Neuronal stem cell (in vitro differentiated cells): ENCODE measurements around the gene BANF2.

Source experiments
- DNase-seq: peaks from one replicate; pipeline ENCODE4 v3.0.0-alpha.2; 2013; ENCODE audit warnings: low spot score
- H2AFZ ChIP-seq: one replicate; pipeline ENCODE4 v1.6.1; 2013; ENCODE audit warnings: mild to moderate bottlenecking, low read length, inconsistent platforms
- H2AK5ac ChIP-seq: 2 replicates; pipeline ENCODE4 v1.6.1; 2013; ENCODE audit warnings: low read depth, mild to moderate bottlenecking, inconsistent platforms, low read length, moderate library complexity, mixed read lengths
- H2BK120ac ChIP-seq: 2 replicates; pipeline ENCODE4 v1.6.1; 2013; ENCODE audit warnings: low read depth, mild to moderate bottlenecking, inconsistent platforms, low read length, moderate library complexity, mixed read lengths
- H2BK12ac ChIP-seq: one replicate; pipeline ENCODE4 v1.6.1; 2013; ENCODE audit warnings: low read length, inconsistent platforms
- H2BK15ac ChIP-seq: 2 replicates; pipeline ENCODE4 v1.6.1; 2013; ENCODE audit warnings: mild to moderate bottlenecking, low read length, inconsistent platforms, mixed read lengths
- H2BK5ac ChIP-seq: one replicate; pipeline ENCODE4 v1.6.1; 2013; ENCODE audit warnings: inconsistent platforms, mild to moderate bottlenecking, low read length, moderate library complexity
- H3K14ac ChIP-seq: one replicate; pipeline ENCODE4 v1.6.1; 2013; ENCODE audit warnings: low read length, inconsistent platforms
- H3K18ac ChIP-seq: 2 replicates; pipeline ENCODE4 v1.6.1; 2013; ENCODE audit warnings: low read length, inconsistent platforms
- H3K23ac ChIP-seq: 2 replicates; pipeline ENCODE4 v1.6.1; 2013; ENCODE audit warnings: low read depth, mild to moderate bottlenecking, mixed read lengths, low read length, inconsistent platforms; ENCODE audit not compliant: poor library complexity
- H3K27ac ChIP-seq: replicated peaks from 3 replicates; pipeline ENCODE4 v1.5.1; 2013; ENCODE audit warnings: low read length, inconsistent platforms
- H3K27me3 ChIP-seq, 3 experiments: 2 replicates each; pipeline ENCODE4 v1.6.1; 2013; ENCODE audit warnings: low read length in 3 of 3, mild to moderate bottlenecking in 2 of 3, inconsistent platforms in 1 of 3, low read depth in 1 of 3, mixed read lengths in 1 of 3, moderate library complexity in 1 of 3; ENCODE audit not compliant: control insufficient read depth in 3 of 3, insufficient read depth in 3 of 3
- H3K36me3 ChIP-seq, 2 donors: replicated peaks in 1 of 2; 2 replicates each; pipeline ENCODE4 v1.6.1; 2013; ENCODE audit warnings: low read length in 2 of 2; ENCODE audit not compliant: control insufficient read depth in 2 of 2, insufficient read depth in 2 of 2
- H3K4ac ChIP-seq: 2 replicates; pipeline ENCODE4 v1.6.1; 2013; ENCODE audit warnings: inconsistent platforms, mild to moderate bottlenecking, low read length, moderate library complexity
- H3K4me1 ChIP-seq, 2 donors: 1 replicate in 1 of 2; 2 replicates in 1 of 2; pipeline ENCODE4 v1.6.1; 2013; ENCODE audit warnings: low read length in 2 of 2, low read depth in 1 of 2; ENCODE audit not compliant: control insufficient read depth in 2 of 2, insufficient read depth in 1 of 2
- H3K4me2 ChIP-seq: one replicate; pipeline ENCODE4 v1.6.1; 2013; ENCODE audit warnings: mild to moderate bottlenecking, low read length, inconsistent platforms; ENCODE audit not compliant: insufficient read depth, poor library complexity, severe bottlenecking
- H3K4me3 ChIP-seq, 2 donors: 2 replicates each; pipeline ENCODE4 v1.5.1; 2013; ENCODE audit warnings: low read length in 2 of 2, mild to moderate bottlenecking in 2 of 2, inconsistent platforms in 1 of 2, moderate library complexity in 1 of 2
- H3K79me1 ChIP-seq: one replicate; pipeline ENCODE4 v1.6.1; 2013; ENCODE audit warnings: low read depth, mild to moderate bottlenecking, inconsistent platforms, low read length, moderate library complexity
- H3K9ac ChIP-seq: one replicate; pipeline ENCODE4 v1.6.1; 2013; ENCODE audit warnings: mild to moderate bottlenecking, low read depth, low read length, inconsistent platforms; ENCODE audit not compliant: poor library complexity
- H3K9me3 ChIP-seq, 2 donors: replicated peaks in 1 of 2; 2 replicates each; pipeline versions ENCODE3 to v1.6.1; 2013; ENCODE audit warnings: low read length in 2 of 2, mild to moderate bottlenecking in 2 of 2, inconsistent platforms in 1 of 2, low read depth in 1 of 2, mixed read lengths in 1 of 2, moderate library complexity in 1 of 2; ENCODE audit not compliant: control insufficient read depth in 2 of 2, insufficient read depth in 1 of 2
- H4K8ac ChIP-seq: one replicate; pipeline ENCODE4 v1.6.1; 2013; ENCODE audit warnings: low read depth, mild to moderate bottlenecking, inconsistent platforms, low read length, moderate library complexity
- H4K91ac ChIP-seq: one replicate; pipeline ENCODE4 v1.6.1; 2013; ENCODE audit warnings: low read length, low read depth, mild to moderate bottlenecking, inconsistent platforms; ENCODE audit not compliant: poor library complexity
- WGBS, 2 donors: extraction: QIAGEN DNeasy Blood & Tissue Kit; methylation state at CpG; one replicate each; pipeline ENCODE4 v1.1.7; 2013; ENCODE audit warnings: missing lambda C conversion rate in 2 of 2, mixed read lengths in 1 of 2; ENCODE audit not compliant: insufficient read length in 2 of 2, insufficient replicate concordance in 1 of 2; ENCODE audit errors: extremely low coverage in 2 of 2; 5-methylcytosine and 5-hydroxymethylcytosine counted together

The BANF2 gene

DNA sequence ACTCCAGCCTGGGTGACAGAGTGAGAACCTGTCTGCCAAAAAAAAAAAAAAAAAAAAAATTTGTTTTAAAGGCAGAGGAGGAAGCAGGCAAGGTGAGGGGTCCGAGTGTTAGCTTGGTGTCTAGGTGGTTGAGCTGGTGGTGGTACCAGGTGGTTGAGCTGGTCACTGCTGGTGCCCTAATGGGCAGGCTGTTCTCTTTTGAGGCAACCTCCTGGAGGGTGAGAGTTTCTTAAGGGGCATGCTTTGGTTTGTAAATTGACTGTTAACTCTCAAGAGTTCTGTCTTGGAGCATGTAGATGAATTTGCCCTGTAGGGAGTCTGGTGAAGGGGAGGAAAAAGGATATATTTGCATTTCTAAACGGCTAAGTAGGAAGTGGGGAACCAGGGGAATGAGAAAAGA lies 52.7 kb downstream of the BANF2 start:
- H3K4me3 ChIP-seq: no peak overlapping the region
- no peak overlapping the region for H3K4ac ChIP-seq
- H4K8ac ChIP-seq: no peak overlapping the region
- H2AK5ac ChIP-seq: no peak overlapping the region
- H3K4me1 ChIP-seq: no peaks in the 10 kb centered on the region
- H3K23ac ChIP-seq: no peak overlapping the region
- H3K9me3 ChIP-seq: no peaks in the 10 kb centered on the region
- no peak overlapping the region for H2AFZ ChIP-seq
- DNase-seq: no peak
- no peak overlapping the region for H3K9ac ChIP-seq
- H4K91ac ChIP-seq: no peak overlapping the region
- H2BK15ac ChIP-seq: no peak overlapping the region
- no peak overlapping the region for H3K4me2 ChIP-seq
- no peaks in the 10 kb centered on the region for H3K79me1 ChIP-seq
- no peak overlapping the region for H2BK120ac ChIP-seq
- H3K18ac ChIP-seq: no peak overlapping the region
- no peaks in the 10 kb centered on the region for H3K36me3 ChIP-seq
- H2BK12ac ChIP-seq: no peak overlapping the region
- H2BK5ac ChIP-seq: no peak overlapping the region
- H3K14ac ChIP-seq: no peak overlapping the region
- no peaks in the 10 kb centered on the region for H3K27me3 ChIP-seq
- no CpG with 5 or more reads among the region's 2 CpGs for WGBS, 2 donors
- H3K27ac ChIP-seq: no peak overlapping the region

DNA sequence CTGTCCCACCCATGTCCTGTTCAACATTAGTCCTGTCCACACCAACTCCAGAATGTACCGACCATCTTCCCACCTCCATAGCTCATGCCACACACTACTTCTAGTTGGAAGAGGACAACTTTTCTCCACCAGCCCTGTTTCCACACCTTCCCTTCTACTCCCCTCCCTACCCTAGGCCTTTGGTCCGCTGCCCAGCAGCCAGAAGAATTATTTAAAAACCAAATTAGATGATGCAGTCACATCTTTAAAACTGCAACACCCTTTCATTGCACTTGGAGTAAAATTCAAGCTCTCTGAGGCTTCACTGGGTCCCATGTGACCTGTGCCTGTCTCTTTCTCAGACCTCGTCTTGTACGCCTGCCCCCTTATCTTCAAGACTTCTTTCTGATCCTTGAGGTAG lies 53.8 kb downstream of the BANF2 start:
- Histone ChIP-seq H3K27me3 (no peaks in the 10 kb centered on the region), H2BK120ac (no peak overlapping the region)

DNA sequence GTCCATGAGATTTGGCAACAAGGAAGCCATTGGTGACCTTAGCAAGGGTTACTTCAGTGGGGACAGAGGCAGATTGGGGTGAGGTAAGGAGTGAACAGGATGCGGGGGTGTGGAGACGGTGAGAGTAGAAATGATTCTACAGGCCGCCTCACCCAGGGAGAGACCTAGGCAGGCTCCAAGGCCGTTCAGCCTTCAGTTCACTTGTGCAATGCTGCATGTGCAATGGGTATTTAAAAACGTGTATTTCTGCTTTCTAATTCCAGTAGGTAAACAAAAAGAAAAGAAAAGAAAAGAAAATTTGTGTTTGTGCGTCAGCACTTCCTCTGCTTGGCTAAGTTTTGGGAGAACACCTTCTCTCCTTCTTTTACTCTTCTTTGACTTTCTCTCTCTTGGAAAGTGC lies 56.8 kb downstream of the BANF2 start:
- Histone ChIP-seq H3K9me3 (peaks cover 0 to 1% of the 10 kb centered on the region in 2 donors), H4K91ac (no peak overlapping the region), H2BK12ac (no peak overlapping the region), H3K4me2 (no peak overlapping the region), H4K8ac (no peak overlapping the region), H2BK120ac (no peak overlapping the region), H3K36me3 (no peaks in the 10 kb centered on the region), H3K9ac (no peak overlapping the region), H3K18ac (no peak overlapping the region), H3K79me1 (no peaks in the 10 kb centered on the region), H3K14ac (no peak overlapping the region), H3K4me3 (no peak overlapping the region), H2AFZ (no peak overlapping the region), H2BK5ac (no peak overlapping the region), H2BK15ac (no peak overlapping the region), H3K4ac (no peak overlapping the region), H3K23ac (no peak overlapping the region), H3K4me1 (no peaks in the 10 kb centered on the region), H3K27me3 (no peaks in the 10 kb centered on the region), H2AK5ac (no peak overlapping the region), H3K27ac (no peak overlapping the region)
- no peak for DNase-seq
- WGBS, 2 donors: no CpG with 5 or more reads among the region's 6 CpGs

More for the DNA sequence above, 53.8 kb downstream of the BANF2 start:
- H2AK5ac ChIP-seq: no peak overlapping the region
- H3K4me3 ChIP-seq: no peak overlapping the region
- H3K27ac ChIP-seq: no peak overlapping the region
- no peak overlapping the region for H4K8ac ChIP-seq
- WGBS, 2 donors: no CpG with 5 or more reads among the region's 4 CpGs
- H3K18ac ChIP-seq: no peak overlapping the region
- no peak overlapping the region for H2BK5ac ChIP-seq
- H3K79me1 ChIP-seq: no peaks in the 10 kb centered on the region
- no peak overlapping the region for H3K4me2 ChIP-seq
- no peaks in the 10 kb centered on the region for H3K9me3 ChIP-seq
- no peaks in the 10 kb centered on the region for H3K4me1 ChIP-seq
- no peak overlapping the region for H3K14ac ChIP-seq
- no peak overlapping the region for H2BK15ac ChIP-seq
- no peak overlapping the region for H3K4ac ChIP-seq
- no peak overlapping the region for H4K91ac ChIP-seq
- H3K23ac ChIP-seq: no peak overlapping the region
- H2BK12ac ChIP-seq: no peak overlapping the region
- no peak overlapping the region for H3K9ac ChIP-seq
- no peak for DNase-seq
- H2AFZ ChIP-seq: no peak overlapping the region
- H3K36me3 ChIP-seq: no peaks in the 10 kb centered on the region

DNA sequence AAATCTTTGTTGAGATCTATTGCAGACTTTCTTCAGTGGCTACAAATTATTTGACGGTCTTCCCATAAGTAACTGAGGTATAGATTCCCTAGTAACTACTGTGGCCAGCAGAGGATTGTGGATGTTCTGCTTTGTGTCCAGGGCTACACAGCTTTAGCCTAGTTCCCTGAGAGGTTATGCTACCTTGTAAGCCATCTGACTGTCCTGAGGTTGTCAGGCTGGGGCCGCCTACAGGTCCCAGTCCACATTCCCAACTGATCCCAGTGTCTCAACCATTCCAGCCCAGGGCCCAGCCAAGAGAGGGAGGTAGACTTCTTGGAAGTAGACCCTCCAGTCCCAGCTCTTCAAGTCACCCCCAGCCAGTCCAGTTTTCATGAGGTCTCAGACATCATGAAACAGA lies 57.7 kb downstream of the BANF2 start:
- no peak overlapping the region for H2BK12ac ChIP-seq
- H3K9ac ChIP-seq: no peak overlapping the region
- no peak overlapping the region for H2AFZ ChIP-seq
- no peak overlapping the region for H3K4ac ChIP-seq
- no peak overlapping the region for H3K4me3 ChIP-seq
- H3K9me3 ChIP-seq: peaks cover 0 to 1% of the 10 kb centered on the region in 2 donors
- no peak overlapping the region for H2AK5ac ChIP-seq
- H3K27ac ChIP-seq: no peak overlapping the region
- no peak overlapping the region for H3K23ac ChIP-seq
- H3K36me3 ChIP-seq: no peaks in the 10 kb centered on the region
- no peak for DNase-seq
- no peaks in the 10 kb centered on the region for H3K79me1 ChIP-seq
- H2BK120ac ChIP-seq: no peak overlapping the region
- no CpG with 5 or more reads among the region's 2 CpGs for WGBS, 2 donors
- H4K8ac ChIP-seq: no peak overlapping the region
- no peaks in the 10 kb centered on the region for H3K4me1 ChIP-seq
- no peak overlapping the region for H2BK5ac ChIP-seq
- H3K27me3 ChIP-seq: no peaks in the 10 kb centered on the region
- no peak overlapping the region for H2BK15ac ChIP-seq
- H3K4me2 ChIP-seq: no peak overlapping the region
- no peak overlapping the region for H3K14ac ChIP-seq
- H3K18ac ChIP-seq: no peak overlapping the region
- H4K91ac ChIP-seq: no peak overlapping the region
